HG03064 (cell line): ENCODE results near the gene CAST.
"Not testable (repeated sequence)": the region's sequence is repeated elsewhere in the genome, so short reads cannot be mapped to it uniquely, and the experiment has no call there.

Experiments
- ATAC-seq: cut with Tn5 transposase; IDR thresholded peaks from one replicate; pipeline ENCODE4 v1.9.1; 2021; ENCODE audit warnings: low read depth; ENCODE audit not compliant: unreplicated experiment

The CAST gene

GRCh38 chr5:96771395-96771794, 109.2 kb downstream of the CAST start:
- no peak for ATAC-seq

DNA sequence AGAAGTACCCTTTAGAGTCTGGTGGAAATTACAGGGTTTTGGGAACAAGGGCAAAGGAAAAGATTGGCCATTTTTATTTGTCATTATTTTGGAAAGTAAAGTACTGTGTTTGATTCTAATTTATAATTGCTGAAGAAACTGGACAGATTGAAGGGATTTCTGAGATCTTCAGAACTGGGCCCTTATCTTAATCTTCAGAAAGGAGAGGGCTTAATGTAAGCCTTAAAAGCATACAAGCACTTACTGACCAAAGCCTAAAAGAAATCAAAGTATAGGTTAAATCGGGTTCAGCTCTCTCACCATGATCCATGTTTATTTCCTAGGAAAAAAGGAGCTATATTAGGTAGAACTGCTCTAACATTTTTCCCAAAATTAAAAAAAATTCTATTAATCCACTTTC, 109.9 kb downstream of the CAST start:
- no peak for ATAC-seq

- no peak for ATAC-seq
Observed at GRCh38 chr5:96772542-96772941, 110.4 kb downstream of the CAST start.

DNA sequence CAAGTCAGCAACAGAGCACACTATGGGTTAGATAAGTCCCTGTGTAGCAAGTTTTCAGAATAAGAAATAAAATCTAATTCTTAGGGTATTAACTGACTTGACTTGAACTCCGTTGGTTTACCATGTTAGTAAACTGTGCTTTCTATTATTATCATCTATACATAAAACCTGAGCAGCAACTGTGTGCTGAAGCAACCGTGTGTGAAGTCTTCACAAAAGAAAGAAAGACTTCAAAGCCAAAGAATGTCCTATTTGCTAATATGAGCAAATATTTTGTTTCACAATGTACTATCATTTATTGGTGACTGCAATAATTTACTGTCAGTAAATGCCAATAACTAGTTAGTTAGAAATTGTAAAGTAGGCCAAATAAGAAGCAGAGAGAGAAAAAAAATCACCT, 112.9 kb downstream of the CAST start:
- no peak for ATAC-seq

- no peak for ATAC-seq
Observed at GRCh38 chr5:96775689-96776088, 113.5 kb downstream of the CAST start.

DNA sequence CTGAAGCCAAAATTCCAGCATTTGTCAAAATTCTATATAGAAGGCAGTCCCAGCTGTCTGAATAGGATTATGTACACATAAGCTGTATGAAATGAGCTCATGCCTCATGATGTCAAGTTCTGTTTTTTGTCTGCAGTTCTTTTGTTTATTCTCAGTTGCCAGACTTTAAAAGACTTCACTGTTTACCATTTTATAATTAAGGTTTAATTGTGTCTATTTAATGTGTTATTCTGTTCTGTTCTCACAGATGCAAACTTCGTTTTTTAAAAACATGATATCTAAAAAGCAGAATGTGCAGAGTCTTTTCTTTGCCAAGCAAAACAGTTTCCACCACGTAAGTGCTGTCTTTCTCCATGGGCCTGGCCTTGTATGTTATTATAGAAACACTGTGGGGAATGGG, 114.4 kb downstream of the CAST start:
- ATAC-seq, result no peak

DNA sequence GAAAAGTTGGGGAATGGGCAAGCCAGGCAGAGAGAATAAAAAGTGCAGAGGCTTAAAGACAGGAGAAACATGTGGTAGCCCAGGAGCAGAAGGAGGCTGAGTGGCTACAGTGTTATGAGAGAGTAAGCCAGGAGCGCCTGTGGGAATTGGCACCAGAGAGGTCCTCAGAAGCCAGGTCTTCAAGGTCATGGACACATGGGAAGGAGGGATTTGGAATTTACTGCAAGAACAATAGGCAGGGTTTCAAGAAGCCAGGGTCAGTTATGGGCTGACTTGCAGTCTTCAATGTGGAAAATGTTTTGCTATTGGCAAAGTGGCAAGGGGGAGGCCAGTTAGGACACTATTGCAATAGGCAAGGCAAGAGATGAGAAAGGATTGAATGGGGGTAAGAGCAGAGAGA, 116.2 kb downstream of the CAST start:
- ATAC-seq, result no peak

DNA sequence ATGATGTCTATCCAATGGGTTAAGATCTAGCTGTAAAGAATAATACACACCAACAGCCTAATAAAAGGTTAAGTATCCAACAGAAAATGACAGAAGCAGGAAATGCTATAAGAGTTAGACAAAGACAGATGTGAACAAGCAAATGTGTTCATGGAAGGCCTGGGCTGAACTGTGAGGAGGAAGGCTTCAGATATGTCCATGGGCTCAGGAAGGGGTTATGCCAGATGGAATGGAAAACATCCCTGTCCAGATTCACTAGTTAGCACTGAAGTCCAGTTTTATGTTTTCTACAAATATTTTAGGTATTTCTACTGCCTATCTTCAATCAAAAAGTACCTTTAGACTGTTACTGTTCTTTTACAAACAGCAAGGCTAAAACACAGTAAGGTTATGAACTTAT, 118.5 kb downstream of the CAST start:
- no peak for ATAC-seq

GRCh38 chr5:96781031-96781971, 119.1 kb downstream of the CAST start:
- ATAC-seq, result no peak

DNA sequence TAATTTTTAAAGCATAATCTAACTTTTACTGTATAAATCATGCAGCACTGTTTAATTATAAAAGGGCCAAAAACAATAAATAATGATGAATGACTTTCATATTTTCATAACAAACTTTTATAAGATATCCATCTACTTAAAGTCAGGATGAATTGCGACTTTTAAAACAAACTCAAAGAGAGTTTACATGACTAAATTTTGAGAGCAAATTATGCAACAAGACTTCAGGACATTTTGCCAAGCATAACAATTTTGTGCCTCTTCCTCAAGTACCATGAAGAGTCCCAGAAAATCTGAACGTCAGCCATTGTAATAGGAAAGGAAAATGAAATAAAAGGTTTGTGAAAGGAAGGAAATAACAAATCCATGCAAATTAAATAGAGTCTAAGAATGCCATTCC, 121.2 kb downstream of the CAST start:
- ATAC-seq, result no peak

GRCh38 chr5:96785326-96786109, 123.3 kb downstream of the CAST start:
- ATAC-seq, result no peak

- ATAC-seq, result no peak
Observed at GRCh38 chr5:96788112-96788749, 126.1 kb downstream of the CAST start.

GRCh38 chr5:96789794-96790330, 127.7 kb downstream of the CAST start:
- ATAC-seq, result no peak

DNA sequence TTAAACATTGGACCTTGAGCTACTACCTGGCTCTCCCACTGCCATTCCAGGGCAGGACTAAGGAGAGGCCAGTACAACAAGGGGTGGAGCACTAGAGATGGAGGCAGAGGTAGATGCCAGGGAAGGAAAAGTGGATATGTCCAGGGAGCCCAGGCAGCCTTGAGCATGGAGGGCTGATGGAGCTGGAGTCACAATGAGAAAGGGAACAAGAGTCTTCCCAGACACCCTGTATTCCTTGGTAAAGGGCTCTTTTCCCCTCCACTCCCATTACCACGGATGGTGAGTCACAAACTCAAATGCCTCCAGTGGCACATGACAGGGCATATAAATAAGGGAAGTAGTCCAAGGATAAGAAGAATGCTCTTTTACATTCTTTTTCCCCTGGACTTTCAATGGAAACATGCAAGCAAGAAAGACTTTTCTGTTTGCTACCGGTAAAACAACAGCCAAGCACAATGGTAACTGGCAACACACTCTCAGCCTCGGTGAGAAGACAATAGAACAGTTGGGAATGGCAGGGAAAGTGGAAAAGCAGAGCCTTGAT, 128.9 kb downstream of the CAST start:
- ATAC-seq, result no peak

- ATAC-seq, result no peak
Observed at GRCh38 chr5:96794757-96795156, 132.6 kb downstream of the CAST start.

GRCh38 chr5:96795626-96796025, 133.4 kb downstream of the CAST start:
- no peak for ATAC-seq

- ATAC-seq, result no peak
Observed at GRCh38 chr5:96796434-96796833, 134.3 kb downstream of the CAST start.

DNA sequence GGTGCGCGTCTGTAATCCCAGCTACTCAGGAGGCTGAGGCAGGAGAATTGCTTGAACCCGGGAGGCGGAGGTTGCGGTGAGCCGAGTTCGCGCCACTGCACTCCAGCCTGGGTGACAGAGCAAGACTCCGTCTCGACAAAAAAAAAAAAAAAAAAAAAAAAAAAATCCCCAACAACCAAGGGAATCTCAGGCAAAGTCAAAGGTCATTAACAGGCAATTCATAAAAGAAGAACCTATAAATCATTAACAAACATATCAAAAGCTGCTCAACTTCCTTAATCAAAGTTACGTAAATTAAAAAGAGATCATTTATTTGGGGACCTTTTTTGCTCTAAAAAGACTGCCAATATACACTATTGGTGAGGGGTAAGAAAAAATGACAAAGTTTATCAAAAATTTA, 139.5 kb downstream of the CAST start:
- not testable (repeated sequence) for ATAC-seq

- peak; percentile 31 for ATAC-seq
Observed at GRCh38 chr5:96807075-96807654, 145.0 kb downstream of the CAST start.

DNA sequence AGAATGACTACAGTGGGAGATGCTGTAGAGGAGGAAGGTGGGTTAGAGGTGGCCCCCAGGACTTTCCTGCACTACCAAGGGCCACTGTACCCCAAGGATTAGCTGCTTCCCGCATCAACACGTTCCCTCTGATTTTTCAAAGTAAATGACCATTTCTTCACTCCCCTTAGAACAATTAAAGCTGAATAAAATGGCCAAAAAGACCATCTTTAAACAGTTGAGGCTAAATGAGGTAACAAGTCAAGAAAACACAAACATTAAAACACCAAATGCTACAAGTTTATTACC, 146.3 kb downstream of the CAST start:
- ATAC-seq, result no peak
